Heart right ventricle (tissue), 16 donors: ENCODE measurements around the gene RASGRP1. TPM values are rescaled to one million over a fixed set of nuclear protein-coding genes. Genes with fewer than 3 reads are reported as not detected.

Experiments
- ATAC-seq, 8 donors: fragments of 200-7000 bp; cut with Tn5 transposase; one replicate each; pipeline ENCODE4 v1.9.1; 2020; ENCODE audit warnings: mild to moderate bottlenecking in 8 of 8, moderate library complexity in 8 of 8, moderate number of reproducible peaks in 1 of 8
- DNase-seq, 2 donors: peaks; one replicate each; pipeline ENCODE4 v3.0.0-alpha.2; 2020
- H3K27ac ChIP-seq, 10 donors: fragments of 200-600 bp; sonication (generic) in 2 of 10; one replicate each; pipeline versions ENCODE4 v1.5.0 to v1.8.0; 2020 to 2022; ENCODE audit warnings: mild to moderate bottlenecking in 3 of 10
- H3K27me3 ChIP-seq, 7 donors: fragments of 200-600 bp; one replicate each; pipeline ENCODE4 v1.8.0; 2021 to 2022; ENCODE audit warnings: mild to moderate bottlenecking in 2 of 7
- H3K36me3 ChIP-seq, 9 donors: fragments of 200-600 bp; sonication (generic) in 1 of 9; one replicate each; pipeline versions ENCODE4 v1.5.0 to v1.8.0; 2020 to 2022; ENCODE audit warnings: mild to moderate bottlenecking in 2 of 9
- H3K4me1 ChIP-seq, 9 donors: fragments of 200-600 bp; sonication (generic) in 1 of 9; one replicate each; pipeline versions ENCODE4 v1.5.0 to v1.8.0; 2020 to 2022; ENCODE audit warnings: mild to moderate bottlenecking in 4 of 9
- H3K4me3 ChIP-seq, 10 donors: fragments of 200-600 bp; sonication (generic) in 2 of 10; one replicate each; pipeline versions ENCODE4 v1.5.0 to v1.8.0; 2020 to 2022; ENCODE audit warnings: mild to moderate bottlenecking in 7 of 10, moderate library complexity in 2 of 10
- H3K9me3 ChIP-seq, 11 donors: fragments of 200-600 bp in 10 of 11; sonication (generic) in 2 of 11; one replicate each; pipeline versions ENCODE4 v1.5.0 to v1.8.0; 2013 to 2022; ENCODE audit warnings: mild to moderate bottlenecking in 2 of 11, control low read depth in 1 of 11, moderate library complexity in 1 of 11
- CTCF ChIP-seq, 9 donors: fragments of 200-600 bp; sonication (generic) in 2 of 9; IDR thresholded peaks; one replicate each; pipeline versions ENCODE4 v1.5.0 to v1.8.0; 2021 to 2022; ENCODE audit warnings: antibody characterized with exemption in 9 of 9, mild to moderate bottlenecking in 5 of 9, moderate library complexity in 1 of 9
- WGBS, 2 donors: extraction: QIAGEN DNeasy Blood & Tissue Kit; methylation state at CpG; one replicate each; pipeline ENCODE4 v1.1.7; 2013; ENCODE audit warnings: inconsistent platforms in 1 of 2; 5-methylcytosine and 5-hydroxymethylcytosine counted together
- intact Hi-C, 10 donors: fragments of 100-400 bp; cut with DNase I; formaldehyde crosslinking; loops; one replicate each; pipeline versions ENCODE4 v1.11.1 to v1.14.2; 2022
- polyA plus RNA-seq, 2 donors: library from polyadenylated mRNA; stranded (reverse); fragments of 200-250 nt; gene quantifications; one replicate each; pipeline ENCODE4 v1.2.3, GENCODE V29; 2013
- total RNA-seq, 10 donors: library from RNA; stranded (reverse); fragmentation: NEBNext Ultra II Directional in 3 of 10; extraction: Animal tissue kit (Norgen Biotek cat#: 25700) in 3 of 10; gene quantifications; one replicate each; pipeline versions ENCODE4 v1.2.1 to v1.2.4, GENCODE V29; 2021 to 2023
- donor health status: Arrhythmogenic right ventricular cardiomyopathy.
- donor health status: ischemic (EF 13 %, LVEDD 7.1; RV severe dilation, severe dysfunction).
- donor health status: healthy with polysubstance abuse.
- donor health status: DM: no; HTN: yes; CAD: no.
- donor health status: DM: no; HTN: no; CAD: no.
- donor health status: ischemic (EF 25% LVEDD 6.9; RV normal size, moderate dysfunction).
- donor health status: ischemic (EF 25% LVEDD 5.7; RV mildly dilated, moderate dysfunction).
- donor health status: healthy.
- donor health status: DM: yes; HTN: yes; CAD: no.
- donor health status: Ischemic cardiomyopathy.
- donor health status: ischemic (EF 35%, LVEDD 5.7; RV mildly dilated, moderate dysfunction).
- donor health status: nonischemic (EF 11% LVEDD 7.7; RV severe dilation, severe dysfunction).
- donor health status: DM: yes; HTN: yes; CAD: no.
- donor health status: PGD.
- donor health status: ischemic (EF 29% LVEDD 5.4; RV normal size, mild dysfunction).
- donor health status: nonischemic (EF 23%, LVEDD 6.1; RV moderate dilation, normal function).

Gene RASGRP1
- total and polyA plus RNA-seq, 12 donors = 0.04 to 3.0 (median 0.42) TPM; not detected in 1

GRCh38 chr15:38576261-38576660 lies 11.6 kb upstream of the RASGRP1 start:
- no peak for TF ChIP-seq CTCF (IDR thresholded peaks at IDR 0.05)
- WGBS, 2 donors = 75 to 82% methylated on average over 1 of the region's 1 CpG
- Histone ChIP-seq H3K27ac (peak overlapping the region in 1 of 10 donors; percentile 5), H3K4me3 (no peak overlapping the region), H3K9me3 (peaks cover 0 to 4% (median 0%) of the 10 kb centered on the region in 11 donors), H3K4me1 (no peaks in the 10 kb centered on the region), H3K27me3 (peaks cover 0 to 8% (median 3%) of the 10 kb centered on the region in 7 donors), H3K36me3 (no peaks in the 10 kb centered on the region)
- ATAC-seq (no peak), DNase-seq (no peak)
- intact Hi-C loops = no loop called here

GRCh38 chr15:38565287-38565670 lies 665 bp upstream of the RASGRP1 start:
- Histone ChIP-seq H3K27me3 (peaks cover 0 to 41% (median 27%) of the 10 kb centered on the region in 7 donors), H3K36me3 (no peaks in the 10 kb centered on the region), H3K27ac (peak overlapping the region in 1 of 10 donors; percentile 90), H3K4me1 (peaks cover 0 to 15% (median 11%) of the 10 kb centered on the region in 9 donors), H3K9me3 (no peaks in the 10 kb centered on the region), H3K4me3 (peak overlapping the region in 5 of 10 donors; percentile 44 to 71 (median 64))
- DNase-seq (no peak), ATAC-seq (peak in 1 of 8 donors; percentile 15)
- intact Hi-C loops = loop anchor here in 3 of 10 donors (2.0 to 10.0 kb wide), 4 partner anchors 64 to 120 kb away; no protein-coding TSS in a partner anchor
- TF ChIP-seq CTCF (IDR thresholded peaks at IDR 0.05) = no peak
- 59 to 62% methylated on average over 16 of the region's 16 CpGs for WGBS, 2 donors

GRCh38 chr15:38563723-38564519 lies 693 bp downstream of the RASGRP1 start:
- Histone ChIP-seq H3K27ac (peak overlapping the region in 1 of 10 donors; percentile 90), H3K9me3 (no peaks in the 10 kb centered on the region), H3K4me1 (peaks cover 0 to 28% (median 12%) of the 10 kb centered on the region in 9 donors), H3K27me3 (peaks cover 0 to 43% (median 36%) of the 10 kb centered on the region in 7 donors), H3K4me3 (peak overlapping the region; percentile 38 to 71 (median 58)), H3K36me3 (no peaks in the 10 kb centered on the region)
- DNase-seq (peak; percentile 40 to 72), ATAC-seq (peak; percentile 85 to 95 (median 89))
- TF ChIP-seq CTCF (IDR thresholded peaks at IDR 0.05) = peak; percentile 69 to 95 (median 87)
- intact Hi-C loops = loop anchor here in 9 of 10 donors (1.0 to 10.0 kb wide), 12 partner anchors 58 to 133 kb away; no protein-coding TSS in a partner anchor
- WGBS, 2 donors = 10 to 11% methylated on average over 59 of the region's 59 CpGs

- 84 to 85% methylated on average over 3 of the region's 3 CpGs for WGBS, 2 donors
- DNase-seq (no peak), ATAC-seq (no peak)
- H3K27ac ChIP-seq = peak overlapping the region in 1 of 10 donors; percentile 90
- intact Hi-C loops = loop anchor here in 9 of 10 donors (5.0 to 10.0 kb wide), 9 partner anchors 60 to 135 kb away; no protein-coding TSS in a partner anchor
- peaks cover 0 to 52% (median 36%) of the 10 kb centered on the region in 7 donors for H3K27me3 ChIP-seq
- TF ChIP-seq CTCF (IDR thresholded peaks at IDR 0.05) = no peak
- H3K36me3 ChIP-seq = no peaks in the 10 kb centered on the region
- peak overlapping the region in 1 of 10 donors; percentile 71 for H3K4me3 ChIP-seq
- H3K4me1 ChIP-seq = peaks cover 0 to 40% (median 12%) of the 10 kb centered on the region in 9 donors
- H3K9me3 ChIP-seq = no peaks in the 10 kb centered on the region
These were observed 2.3 kb downstream of the RASGRP1 start for GRCh38 chr15:38562278-38562677.
